ENCODE measurements around the gene LZTR1.

LZTR1 gene

DNA sequence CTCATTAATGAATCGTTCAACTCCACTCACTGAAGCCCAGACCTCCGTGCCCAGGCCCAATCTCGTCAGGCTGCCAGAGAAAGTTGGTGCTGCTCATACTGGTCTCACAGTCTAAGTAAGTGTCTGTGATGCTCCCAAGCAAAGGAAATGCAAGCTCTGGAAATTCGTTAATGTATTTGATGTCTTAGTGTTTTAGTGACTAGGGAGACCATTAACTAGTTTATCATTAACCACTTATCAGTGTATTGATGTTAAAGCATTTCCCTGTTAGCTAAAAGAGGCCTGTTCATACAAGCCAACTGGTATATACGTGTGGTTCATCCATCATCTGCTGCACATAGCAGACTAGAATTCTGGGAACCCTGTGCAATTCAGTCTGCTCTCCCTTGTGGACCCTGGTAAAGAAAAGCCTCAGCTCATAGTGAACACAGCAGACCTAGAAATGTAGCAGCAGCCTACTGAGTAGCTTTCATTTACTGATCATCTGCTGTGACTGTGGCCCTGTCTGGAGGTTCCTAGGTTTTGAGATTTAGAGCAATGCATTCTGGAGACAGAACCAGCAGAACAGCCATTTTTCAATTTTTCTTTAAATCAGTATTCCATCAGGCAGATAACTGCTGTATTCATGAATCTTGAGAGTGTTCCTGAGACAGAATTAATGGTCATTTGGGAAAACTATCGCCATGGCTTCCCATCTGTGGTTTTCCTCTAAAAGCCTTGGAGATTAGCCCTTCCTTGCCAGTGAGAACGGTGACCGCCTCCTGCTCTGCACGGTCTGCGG lies 30.8 kb upstream of the LZTR1 start:
- no peak for DNase-seq

DNA sequence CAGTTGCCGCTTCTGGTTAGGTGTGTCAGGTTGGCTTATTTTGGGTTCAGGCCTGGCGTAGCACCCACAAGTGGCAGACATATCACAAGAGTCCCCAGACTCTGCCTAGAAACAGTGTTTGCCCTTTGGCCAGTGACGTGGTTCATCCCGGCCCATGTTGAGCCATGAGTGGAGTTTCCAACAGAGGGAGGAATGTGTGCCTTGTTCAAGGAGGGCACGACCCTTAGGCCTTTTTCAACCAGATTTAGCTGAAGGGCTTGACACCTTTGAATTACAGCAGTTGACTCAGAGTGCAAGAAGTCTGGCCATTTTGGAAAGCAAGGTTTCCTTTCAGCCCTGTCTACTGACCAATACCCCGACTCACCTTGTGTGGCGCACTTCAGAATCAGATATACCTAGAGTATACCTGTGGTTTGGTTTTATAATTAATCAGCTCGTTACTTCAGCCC lies 30.1 kb upstream of the LZTR1 start:
- DNase-seq: no peak

DNA sequence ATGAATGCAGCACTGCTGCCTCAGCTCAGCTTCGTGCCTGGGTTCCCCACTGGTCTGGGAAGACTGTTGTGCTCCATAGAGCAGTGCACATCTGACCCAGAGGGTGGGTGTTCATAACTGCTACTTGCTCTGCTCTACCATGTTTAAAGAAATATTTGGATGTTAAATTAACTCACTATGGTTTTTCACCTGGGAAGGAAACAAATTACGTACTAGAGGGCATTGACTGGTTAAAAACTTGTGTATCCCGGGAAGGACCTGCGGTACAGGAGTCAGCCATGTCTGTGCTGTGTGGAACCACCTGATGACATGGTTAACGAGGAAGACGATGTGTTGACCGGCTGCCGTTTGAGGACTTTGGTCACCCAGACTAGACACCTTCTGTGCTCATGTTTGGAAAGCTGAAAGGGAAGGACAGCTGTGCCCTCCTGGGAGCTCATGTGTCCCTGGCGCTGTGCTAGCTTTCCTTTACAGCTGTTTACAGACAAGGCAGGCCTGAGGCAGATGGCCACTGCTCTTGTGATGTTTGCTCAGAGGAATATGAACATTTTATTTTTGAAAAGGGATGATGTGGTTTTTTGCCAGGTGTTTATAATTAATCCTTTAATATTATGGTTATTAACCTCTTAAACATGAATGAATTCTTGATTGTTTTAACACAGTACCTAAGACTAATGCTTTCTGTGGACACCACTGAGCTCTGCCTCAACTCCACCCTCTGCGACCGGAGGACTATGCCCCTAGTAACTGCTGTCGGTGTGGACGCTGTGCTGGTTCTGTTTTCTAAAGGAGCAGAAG lies 29.4 kb upstream of the LZTR1 start:
- no peak for DNase-seq

DNA sequence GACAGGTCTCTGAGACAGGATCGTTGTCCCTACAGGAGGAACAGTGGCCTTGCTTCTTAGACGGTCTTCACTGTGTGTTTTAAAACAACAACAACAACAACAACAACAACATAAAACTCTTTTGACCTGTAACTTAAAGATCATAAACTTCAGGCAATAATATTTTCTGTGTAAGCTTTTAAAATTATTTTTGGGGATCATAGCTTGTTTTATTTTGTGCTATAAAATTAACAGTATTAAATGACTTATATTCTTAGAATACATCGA lies 28.8 kb upstream of the LZTR1 start:
- no peak for DNase-seq

DNA sequence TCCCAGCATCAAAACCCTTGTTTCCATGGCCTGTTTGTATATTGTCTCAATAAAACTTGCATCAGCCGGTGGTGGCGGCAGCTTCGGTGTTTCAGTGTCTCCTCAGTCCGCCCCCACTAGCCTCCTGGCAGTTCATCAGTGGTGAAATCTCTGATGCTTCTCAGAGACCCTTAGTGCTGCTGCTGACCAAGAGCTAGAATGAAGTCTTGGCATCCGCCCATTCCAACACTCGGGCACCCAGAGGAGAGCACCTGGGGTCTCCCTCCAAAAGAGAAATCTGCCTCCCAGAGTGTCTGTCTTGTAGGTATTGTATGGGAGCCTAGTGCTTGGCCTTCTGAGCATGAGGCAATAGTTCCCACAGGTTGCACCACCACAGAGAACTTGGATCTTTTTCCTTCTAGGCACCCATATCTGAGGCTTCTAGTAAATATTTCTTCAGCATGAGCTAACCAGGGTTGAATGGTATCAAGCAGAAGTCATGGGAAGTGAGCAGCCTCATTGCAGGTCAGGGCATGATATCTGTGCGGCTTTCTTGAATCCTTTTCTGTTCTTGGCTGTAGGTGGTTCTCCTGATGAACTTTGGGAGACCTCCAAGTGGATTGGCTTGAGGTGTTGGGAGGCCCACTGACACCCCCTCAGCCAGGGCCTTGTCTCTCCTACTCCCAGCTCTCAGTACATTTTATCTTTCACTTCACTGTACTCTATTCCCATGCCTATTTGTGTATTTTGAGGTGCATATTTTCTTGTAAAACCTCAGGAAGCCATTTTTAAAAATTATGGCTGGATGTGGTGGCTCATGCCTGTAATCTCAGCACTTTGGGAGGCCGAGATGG lies 28.2 kb upstream of the LZTR1 start:
- no peak for DNase-seq

DNA sequence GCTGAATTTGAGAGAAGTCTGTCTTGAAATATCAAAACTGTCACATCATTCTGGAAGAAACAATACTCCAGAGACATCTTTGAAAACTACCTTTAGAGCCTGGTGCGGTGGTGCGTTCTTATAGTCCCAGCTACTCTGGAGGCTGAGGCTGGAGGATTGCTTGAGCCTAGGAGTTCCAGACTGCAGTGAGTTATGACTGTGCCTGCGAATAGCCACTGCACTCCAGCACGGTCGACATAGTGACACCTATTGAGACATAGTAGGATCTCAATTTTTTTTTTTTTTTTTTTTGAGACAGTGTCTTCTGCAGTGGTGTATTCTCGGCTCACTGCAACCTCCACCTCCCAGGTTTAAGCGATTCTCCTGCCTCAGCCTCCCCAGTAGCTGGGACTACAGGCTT lies 26.5 kb upstream of the LZTR1 start:
- no peak for DNase-seq

DNA sequence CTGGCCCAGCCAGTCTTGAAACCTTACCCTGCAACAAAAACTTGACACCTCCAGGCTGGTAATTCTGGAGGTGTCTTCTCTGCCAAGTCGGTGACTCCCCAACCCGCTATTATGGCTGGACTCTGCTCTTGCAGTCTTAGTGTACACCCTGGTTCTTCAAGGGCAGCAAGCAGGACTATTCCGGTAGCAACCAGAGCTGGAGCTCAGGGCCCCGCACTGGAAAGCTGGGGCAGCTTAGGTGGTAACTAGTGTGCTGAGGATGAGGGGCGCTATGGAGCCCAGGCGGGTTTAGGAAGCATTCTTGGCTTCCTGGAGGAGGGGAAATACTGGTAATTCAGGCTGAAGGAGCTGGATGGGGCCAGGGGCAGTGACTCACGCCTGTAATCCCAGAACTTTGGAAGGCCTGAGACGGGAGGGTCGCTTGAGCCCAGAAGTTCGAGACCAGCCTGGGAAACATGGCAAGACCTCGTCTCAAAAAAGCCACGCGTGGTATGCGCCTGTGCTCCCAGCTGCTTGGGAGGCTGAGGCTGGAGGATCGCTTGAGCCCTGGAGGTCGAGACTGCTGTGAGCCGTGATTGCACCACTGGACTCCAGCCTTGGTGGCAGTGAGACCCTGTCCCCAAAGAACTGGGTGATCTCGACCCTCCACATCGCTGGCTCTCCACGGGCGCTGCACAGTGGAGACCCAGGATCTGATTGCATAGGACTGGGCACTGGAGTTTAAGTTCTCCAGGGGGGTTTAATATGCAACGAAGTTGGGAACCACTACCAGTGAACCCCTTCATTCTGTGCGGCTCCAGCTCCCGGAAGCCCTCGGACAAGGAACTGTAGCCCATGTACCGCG lies 25.6 kb upstream of the LZTR1 start:
- DNase-seq: no peak

DNA sequence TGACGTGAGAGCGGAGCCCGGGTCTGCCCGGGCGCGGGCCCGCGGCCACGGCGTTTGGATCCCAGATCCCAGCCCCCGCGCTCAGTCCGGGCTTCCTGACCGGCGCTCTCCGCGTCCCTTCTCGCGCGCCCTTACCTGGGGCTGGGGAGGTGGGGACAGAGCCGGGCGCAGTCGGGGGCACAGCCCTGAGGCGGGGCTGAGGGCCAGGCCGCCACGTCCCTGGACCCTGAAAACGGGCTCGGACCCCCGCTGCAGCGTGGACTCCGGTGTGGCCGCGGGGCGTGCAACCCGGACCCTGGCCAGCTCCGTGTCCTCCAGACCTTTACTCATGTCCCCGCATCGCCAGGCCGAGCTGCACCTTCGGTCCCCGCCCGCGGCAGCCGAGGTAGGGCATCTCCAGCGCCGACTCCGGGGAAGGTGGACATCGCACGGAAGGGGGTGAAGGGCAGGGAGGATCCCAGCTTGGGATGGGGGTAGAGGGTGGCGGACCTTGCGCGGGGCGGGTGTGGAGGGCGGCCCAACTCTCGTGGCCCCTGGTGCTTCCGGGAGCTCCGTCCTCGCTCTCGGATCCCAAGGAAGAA lies 24.9 kb upstream of the LZTR1 start:
- no peak for DNase-seq

DNA sequence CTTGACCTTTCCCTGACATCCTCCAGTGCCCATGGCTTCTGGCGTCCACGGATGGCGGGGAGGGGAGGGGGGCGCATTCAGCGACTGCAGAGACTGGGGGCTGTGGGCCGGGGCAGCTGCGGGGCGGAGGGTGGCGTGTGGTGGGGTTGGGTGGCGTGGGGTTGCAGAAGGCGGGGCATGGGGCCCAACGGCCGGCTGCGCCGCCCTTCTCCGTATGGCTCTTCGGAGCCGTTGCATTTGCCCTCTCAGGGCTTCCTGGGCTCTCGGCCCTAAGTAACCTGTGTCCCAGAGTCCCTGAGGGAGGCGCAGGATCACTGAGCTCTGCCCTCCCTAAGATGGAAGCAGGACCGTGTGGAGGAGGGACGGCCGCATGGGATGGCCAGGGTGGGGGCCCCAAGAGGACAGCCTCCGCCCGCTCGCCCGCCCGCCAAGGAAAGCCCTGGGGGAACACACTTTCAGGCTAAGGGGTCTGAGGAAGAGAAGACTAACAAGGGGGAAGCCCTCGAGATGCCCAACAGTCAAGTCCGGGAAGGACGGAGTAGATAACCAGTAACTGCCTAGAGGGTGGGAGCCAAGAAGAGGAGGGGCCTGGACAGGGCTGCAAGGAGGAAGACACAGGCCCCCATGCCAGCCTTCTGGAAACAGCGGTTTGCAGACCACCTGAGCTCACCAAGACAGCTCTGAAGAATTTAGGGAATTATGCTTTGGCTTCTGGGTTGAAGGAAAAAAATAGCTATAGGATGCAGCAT lies 24.2 kb upstream of the LZTR1 start:
- DNase-seq: no peak

DNA sequence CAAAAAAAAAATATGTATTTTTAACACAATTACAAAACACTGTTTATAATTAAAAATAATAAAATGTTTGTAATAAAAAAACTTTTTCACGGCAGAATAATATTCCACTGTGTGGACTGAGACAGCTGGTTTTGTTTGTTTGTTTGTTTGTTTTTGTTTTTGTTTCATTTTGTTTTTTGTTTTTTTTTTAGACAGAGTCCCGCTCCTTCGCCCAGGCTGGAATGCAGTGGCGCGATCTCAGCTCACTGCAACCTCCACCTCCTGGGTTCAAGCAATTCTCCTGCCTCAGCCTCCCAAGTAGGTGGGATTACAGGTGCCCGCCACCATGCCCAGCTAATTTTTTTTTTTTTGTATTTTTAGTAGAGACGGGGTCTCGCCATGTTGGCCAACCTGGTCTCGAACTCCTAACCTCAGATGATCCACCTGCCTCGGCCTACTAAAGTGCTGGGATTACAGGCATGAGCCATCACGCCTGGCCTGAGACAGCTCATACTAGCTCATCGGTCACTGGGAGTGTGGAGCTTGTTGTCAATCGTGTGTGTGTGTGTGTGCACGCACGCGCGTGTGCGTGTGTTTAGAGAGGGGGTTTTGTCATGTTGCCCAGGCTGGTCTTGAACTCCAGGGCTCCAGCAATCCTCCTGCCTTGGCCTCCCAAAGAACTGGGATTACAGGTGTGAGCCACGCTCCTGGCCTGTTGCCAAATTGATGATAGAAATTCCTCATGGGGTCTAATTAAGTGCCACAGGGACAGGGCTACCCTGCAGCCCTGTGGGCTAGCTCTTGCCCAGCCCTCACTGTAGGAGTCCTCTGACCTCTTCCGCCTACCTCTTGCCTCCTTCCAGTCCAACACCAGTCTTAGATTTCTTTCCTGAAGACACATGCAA lies 22.3 kb upstream of the LZTR1 start:
- DNase-seq: no peak

DNA sequence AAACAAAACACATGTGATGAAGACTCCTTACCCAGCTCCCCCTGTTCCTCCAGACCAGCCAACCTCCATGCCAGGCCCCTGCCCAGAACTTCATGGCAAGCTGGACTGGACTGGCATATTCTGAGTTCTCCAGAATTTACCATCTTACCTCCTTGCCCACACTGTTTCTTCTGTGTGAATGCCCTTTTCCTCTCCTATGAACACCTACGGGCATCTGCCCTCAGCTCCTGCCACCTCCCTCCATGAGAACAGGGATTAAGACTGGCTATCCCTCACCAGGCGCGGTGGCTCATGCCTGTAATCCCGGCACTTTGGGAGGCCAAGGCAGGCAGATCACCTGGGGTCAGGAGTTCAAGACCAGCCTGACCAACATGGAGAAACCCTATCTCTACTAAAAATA lies 21.5 kb upstream of the LZTR1 start:
- DNase-seq: no peak

DNA sequence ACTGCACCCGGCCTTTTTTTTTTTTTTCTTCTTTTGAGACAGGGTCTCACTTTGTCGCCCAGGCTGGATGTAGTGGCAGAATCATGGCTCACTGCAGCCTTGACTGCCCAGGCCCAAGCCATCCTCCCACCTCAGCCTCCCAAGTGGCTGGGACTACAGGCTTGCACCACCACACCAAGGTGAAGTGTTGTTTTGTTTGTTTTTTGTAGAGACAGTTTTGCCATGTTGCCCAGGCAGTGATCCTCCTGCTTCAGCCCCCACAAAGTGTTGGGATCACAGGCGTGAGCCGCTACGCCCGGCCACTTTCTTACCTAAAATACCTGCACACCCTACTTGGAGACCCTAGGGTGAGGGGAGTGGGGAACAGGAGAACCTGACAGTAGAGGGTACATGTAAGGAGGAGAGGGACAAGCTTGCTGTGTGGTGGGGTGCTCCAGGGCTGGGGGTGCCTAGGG lies 19.6 kb upstream of the LZTR1 start:
- no peak for DNase-seq

DNA sequence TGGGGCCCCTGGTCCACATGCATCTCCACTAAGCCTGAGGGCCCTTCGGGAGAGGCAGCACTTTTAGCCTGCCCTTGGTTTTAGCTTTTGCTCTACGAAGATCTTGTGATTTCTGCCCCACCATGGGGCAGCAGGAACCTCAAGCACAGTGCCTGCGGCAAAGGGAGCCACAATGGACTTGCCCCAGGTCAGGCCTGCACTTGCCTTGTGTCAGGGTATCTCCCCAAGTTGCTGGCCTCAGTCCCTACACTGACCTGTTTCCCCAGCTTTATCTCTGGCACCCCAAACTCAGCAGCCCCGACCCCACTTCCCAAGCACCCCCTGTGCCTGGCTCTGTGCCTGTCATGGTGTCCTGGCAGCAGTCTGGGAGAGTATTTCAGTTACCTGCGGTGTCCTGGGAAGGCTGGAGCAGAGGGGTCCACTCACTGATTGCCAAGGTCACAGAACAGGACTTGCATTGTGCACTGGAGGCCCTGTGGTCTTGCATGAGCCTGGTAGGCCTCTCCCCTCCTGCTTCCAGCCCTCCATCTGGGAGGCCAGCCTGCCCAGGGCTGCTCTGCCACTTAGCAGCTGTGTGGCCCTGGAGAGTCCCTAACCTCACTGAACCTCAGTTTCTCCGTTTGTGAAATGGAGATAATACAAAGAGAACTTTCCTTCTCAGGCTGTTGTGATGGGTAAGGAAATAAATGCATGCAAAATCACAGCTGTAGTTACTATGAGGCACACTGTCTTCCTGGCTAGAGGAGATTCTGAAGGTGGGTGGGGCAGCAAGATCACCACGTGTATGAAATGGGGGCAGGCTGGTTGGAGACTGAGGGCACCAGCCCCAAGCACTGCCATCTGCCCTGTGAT lies 18.7 kb upstream of the LZTR1 start:
- DNase-seq: no peak

DNA sequence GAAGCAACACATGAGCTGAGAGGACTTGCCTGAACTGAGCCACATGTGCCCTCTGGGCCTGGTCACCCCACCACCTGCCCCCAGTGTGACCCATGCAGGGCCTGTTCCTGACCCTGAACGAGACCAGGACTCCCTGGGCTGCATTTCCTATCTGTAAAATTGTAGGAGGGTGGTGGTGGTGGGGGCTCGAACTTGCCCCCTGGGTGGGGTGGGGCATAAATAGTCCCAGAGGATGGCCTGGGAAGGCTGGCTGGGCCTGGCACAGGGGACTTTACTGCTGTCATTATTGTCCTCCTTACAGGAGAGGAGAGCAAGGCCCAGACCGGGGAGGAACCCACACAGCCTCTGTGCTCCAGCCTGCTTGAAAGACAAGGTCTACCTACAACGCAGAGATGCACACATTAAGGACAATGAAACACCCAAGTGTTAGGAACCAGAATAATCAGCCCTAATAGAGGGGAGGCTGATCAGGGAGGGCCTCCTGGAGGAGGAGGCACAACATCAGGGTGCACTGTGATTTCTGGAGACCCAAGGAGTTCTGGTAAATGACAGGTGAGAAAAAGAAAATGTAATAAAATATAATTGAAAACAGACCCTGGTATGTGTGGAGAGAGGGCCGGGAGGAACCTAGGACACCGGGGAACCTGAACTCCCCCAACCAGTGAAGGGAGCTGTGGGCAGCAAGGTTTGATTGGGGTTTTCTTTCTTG lies 17.9 kb upstream of the LZTR1 start:
- no peak for DNase-seq

DNA sequence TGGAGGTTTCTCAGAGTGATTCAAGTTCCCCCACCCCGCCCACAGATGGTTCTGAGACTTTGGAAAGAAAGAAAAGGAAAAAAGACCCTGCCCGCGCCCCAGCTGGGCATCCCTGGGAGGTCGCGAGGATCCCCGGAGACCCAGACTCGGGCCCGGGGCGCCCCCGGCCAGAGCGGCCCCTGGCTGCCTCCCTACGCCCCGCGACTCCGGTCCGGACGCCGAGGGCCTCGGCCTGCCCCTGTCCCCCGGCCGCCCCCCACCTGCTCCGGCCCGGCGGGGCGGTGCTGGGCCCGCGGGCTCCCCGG lies 17.3 kb upstream of the LZTR1 start:
- DNase-seq: no peak

DNA sequence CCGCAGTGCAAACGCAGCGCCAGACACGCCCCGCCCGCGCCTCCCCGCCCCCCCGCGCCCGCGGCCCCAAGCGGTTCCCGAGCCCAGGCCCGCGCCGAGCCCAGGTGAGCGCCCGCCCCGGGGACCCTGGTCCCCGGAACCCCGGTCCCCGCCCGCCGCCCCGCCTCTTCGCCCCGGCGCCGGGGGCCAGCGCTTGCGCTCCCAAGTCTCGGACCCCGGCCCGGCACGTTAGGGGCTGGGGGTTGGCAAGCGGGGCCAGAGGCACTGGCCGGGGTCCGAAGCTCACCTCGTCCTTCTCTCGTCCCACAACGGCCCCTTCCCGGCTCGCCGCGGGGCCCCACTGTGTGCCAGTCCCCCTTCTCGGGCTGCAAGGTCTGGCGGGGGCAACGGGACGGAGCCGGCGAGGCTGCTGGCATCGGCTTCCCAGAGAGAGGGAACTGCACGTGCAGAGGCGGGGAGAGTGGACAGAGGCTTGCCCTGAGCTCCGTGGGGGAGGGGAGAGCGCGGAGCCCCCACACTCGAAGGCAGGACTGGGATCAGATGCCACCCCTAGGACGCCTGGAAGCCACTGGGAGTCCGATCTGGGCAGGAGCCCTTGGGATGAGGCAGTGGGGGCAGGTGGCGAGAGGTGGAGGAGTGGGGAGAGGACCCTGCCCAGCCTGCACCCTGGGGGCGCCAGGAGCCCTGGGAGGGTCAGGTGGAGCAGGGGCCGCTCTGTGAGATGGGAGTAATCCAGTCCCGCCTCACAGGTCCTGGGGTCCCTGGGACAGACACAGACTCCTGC lies 16.8 kb upstream of the LZTR1 start:
- no peak for DNase-seq

DNA sequence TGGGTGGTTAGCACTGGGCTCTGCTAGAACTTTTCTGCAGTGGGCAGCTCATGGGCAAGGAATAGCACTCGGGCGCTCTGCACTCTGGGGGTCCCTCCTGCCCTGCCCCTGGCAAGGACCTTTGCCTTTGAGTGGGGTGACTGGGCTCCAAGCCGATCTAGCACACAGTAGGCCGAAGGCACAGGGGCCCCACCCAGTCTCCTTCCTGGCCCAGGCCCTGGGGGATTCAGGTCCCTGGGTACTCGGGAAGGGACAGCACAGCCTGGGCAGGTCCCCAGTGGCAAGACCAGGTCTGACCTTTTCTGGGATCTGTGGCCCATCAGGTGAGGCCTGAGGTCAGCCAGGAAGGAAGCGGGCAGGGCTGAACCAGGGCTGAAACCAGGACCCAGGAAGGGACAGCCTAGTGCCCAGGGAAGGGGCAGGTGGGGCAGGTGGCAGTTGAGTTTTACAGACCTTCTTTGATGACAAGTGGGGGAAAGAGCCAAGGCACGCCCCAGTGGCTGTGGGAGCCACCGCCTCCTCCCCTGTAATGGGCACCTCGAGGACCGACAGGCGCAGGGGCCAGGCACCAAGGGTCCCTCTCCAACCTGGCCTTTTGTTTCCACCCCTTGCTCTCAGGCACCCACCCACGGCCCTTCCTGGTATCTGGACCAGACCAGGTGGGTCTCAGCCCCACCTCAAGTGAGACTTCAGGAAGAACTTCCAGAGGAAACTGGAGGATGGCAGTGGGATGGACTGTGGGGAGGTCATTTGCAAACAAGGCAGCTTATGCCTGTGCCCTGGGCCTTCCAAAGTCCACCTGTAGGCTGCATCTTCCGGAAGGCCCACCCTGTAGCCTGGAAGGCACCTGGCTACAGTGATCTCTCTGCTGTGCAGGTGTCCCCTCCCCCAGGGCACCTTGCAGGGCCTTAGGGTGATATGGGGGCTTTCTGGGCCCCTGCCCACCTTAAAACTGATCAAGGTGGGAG lies 15.9 kb upstream of the LZTR1 start:
- DNase-seq: no peak

Measured in hippocampal formation (tissue), 2 donors.